Stimulated activated CD4-positive, alpha-beta T cell treated with anti-CD3 and anti-CD28 coated beads, Interleukin-15, amount 100 ng/mL, for 1 hour (primary cell): ENCODE measurements around the gene ASTE1.
"Not testable (repeated sequence)": the region's sequence is repeated elsewhere in the genome, so short reads cannot be mapped to it uniquely, and the experiment has no call there.

Source experiments
- DNase-seq, 2 donors: peaks; one replicate each; pipeline ENCODE4 v3.0.0-alpha.2; 2020; ENCODE audit warnings: low read depth in 1 of 2, low spot score in 1 of 2

The ASTE1 gene, protein sequence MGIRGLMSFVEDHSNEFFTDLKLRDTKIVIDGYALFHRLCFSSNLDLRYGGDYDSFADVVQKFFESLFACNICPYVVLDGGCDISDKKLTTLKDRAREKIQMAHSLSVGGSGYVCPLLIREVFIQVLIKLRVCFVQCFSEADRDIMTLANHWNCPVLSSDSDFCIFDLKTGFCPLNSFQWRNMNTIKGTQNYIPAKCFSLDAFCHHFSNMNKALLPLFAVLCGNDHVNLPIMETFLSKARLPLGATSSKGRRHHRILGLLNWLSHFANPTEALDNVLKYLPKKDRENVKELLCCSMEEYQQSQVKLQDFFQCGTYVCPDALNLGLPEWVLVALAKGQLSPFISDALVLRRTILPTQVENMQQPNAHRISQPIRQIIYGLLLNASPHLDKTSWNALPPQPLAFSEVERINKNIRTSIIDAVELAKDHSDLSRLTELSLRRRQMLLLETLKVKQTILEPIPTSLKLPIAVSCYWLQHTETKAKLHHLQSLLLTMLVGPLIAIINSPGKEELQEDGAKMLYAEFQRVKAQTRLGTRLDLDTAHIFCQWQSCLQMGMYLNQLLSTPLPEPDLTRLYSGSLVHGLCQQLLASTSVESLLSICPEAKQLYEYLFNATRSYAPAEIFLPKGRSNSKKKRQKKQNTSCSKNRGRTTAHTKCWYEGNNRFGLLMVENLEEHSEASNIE

DNA sequence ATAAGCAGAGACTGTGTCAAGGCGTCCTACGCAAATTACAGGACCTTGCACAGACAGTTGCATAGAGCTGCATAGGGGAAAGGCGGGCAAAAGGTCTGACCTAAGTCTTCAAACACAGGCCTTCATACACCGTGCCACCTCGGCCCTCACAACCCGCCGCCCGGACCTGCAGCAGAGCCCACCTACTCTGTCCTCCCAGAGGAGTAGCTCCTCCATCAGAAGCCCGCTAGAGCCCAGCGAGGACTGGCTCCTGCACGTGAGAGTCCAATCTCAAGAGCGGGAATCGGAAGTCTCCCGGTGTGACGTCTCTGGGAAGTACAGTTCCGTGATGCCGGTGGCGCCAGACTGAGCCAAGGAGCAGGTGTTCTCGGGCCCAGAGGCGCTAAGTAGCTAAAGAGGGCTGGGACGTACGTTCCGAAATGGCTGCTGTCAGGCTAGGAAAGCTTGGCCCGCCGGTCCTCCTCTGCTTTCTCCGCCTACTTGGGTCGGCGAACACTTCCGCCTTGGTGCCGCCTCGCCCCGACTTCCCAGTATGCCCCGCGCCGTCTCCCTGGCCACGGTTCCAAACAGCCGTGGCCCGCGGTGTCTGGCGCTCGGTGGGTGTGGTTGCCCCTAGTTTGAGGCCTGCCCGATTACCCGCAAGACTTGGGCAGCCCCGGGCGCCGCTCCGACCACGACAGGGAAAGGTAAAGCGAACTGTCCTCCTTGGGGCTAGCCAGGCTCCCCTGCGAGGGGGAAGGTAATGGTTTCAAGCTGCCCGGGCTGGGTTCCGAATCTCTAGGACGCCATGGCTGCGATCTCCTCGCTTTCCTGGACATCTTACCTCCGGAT, at the start of gene ASTE1, which contains the start of gene NEK11:
ASTE1 (minus strand) TSS at position 505 of the 831 bp plus-strand sequence. CDS start 1,519 bp downstream, outside the sequence.
NEK11 (plus strand) TSS at position 557 of the 831 bp plus-strand sequence. CDS start 2,832 bp downstream, outside the sequence.
- peak; percentile 80 to 83 for DNase-seq

DNA sequence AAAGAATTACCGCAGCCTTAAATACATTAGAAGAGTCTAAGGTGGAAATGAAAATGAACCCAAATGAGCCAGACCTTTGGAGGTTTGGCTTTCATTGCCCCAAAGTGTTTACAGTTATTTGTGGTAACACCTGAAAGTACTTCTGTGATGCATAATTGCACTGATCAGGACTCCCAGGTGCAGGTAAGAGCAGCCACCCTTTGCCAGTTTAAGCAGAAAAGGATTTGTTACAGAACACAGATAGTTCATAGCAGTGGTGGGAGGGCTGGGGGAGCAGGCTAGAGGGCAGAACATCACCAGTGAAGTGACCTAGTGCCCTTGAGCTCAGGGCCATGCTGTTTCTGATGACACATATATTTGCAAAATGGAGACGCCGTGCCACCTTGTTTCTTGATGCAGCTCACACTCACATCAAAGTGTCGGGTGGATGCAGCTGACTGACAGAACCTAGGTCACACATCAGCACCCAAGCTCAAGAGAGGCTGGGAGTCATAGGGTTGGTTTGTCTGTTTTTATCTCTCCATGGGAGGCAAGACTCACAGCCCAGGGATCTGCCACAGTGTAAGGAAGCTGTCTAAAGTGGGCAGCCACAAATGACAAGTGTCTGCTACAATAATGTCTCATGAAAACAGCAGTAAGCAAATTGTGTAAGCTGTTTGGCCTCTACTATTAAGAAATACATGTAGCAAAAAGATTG, 49.2 kb upstream of the ASTE1 start:
- no peak for DNase-seq

DNA sequence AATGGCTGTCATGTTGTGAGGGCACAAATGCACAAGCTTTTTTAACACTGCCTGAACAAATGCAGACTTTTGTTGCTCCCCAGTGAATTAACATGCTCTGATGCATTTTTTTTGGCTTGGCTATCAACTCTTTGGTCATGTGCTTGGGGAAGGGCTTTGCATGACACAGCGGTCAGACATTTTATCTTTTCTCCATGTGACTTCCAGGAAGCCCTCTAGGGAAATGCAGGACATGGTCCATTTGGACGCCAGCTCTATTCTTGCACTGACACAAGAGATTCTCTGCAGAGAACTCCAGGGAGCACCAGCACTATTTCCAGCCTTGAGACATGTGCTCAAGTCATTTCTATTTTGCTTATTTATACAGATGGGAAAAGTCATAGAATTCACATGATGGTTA, 46.2 kb upstream of the ASTE1 start:
- DNase-seq, result no peak

DNA sequence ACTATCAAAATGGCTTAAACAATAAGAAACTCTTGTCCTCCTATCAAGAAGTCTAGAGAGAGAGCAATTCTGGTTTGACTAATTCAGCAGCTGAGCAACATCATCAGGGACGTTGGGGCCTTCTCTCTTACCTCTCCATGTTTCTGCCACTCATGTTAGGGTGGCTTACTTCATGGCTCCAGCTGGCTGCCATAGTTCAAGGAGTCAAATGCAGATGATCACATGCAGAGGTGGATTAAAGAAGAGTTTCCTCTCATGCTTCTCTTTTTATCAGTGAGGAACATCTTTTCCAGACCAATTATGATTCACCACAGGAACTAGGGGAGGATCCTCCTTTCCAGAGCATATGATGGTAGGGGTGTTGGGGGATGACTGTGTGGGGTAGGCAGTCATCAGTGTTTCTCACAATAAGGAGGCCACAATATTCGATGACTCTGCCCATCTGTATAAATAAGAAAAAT, 45.5 kb upstream of the ASTE1 start:
- DNase-seq, result no peak

DNA sequence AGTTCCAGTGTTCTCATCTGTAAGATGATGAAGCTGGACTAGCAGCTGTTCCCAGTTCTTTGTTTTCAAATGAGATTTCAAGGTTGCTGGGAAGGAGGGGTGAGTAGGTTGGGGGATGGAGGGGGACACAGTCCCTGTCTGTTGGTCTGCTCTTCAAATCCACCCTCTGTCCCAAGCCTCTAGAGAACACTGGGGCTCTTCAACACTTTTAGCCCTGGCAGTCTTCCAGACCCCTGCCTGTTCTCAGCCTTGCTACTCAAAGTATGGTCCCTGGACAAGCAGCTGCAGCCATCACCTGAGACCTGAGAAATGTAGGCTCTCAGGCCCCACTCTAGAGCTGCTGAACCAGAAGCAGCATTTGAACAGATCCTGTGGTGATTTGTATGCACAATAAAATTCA, 41.4 kb upstream of the ASTE1 start:
- DNase-seq, result no peak

DNA sequence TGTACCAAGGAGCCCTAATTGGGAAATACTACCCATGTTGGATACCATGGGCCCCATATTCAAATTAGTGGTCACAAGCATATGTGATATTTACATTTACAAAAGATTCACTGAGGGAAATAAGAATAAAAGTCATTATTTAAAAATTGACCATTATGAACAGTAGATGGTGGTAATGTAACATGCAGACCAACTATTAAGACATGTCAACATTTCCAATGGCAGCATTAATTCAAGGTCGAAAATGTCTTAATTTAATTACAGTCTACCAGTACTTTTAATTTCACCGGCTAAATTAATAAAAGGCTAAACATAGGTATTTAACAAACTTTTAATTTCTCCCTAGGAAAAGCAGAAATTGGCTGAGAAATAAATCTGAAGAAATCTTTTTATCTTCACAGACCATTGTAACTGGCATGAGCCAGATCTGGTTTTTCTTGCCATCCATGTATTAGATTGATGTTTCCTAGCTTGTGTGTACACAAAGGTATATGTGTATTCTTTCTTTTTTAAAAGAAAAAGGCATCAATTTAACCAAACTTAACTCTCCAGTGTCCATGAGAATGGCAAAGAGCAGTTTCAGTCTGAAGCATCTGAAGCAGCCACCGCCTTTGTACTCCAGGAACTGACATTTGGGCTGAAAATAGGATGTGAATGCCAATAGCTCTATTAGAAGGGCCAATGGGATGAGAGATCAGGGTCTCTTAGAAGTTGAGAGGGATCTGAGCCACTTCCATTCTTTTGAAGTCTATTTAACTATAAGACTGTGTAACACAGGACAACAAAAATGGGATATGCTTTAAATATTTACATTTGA, 26.6 kb upstream of the ASTE1 start:
- no peak for DNase-seq

DNA sequence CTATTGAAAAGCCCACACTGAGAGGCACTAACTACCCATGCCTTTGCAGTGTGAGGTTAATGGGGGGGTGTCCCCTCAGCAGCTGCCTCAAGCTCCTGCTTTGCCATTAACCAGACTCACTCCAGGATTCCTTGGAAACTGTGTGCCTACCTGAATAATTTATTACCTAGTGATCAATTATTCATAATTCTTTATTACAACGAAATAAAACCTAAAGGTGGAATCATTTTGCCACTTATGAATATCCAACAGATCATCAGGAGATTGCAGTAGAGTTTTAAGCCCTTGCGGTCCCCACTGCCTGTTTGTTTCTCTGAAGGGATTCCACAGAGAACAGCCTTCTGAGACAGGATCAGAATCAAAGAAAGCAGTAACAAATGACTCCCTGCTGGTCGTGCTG, 23.4 kb upstream of the ASTE1 start:
- no peak for DNase-seq

DNA sequence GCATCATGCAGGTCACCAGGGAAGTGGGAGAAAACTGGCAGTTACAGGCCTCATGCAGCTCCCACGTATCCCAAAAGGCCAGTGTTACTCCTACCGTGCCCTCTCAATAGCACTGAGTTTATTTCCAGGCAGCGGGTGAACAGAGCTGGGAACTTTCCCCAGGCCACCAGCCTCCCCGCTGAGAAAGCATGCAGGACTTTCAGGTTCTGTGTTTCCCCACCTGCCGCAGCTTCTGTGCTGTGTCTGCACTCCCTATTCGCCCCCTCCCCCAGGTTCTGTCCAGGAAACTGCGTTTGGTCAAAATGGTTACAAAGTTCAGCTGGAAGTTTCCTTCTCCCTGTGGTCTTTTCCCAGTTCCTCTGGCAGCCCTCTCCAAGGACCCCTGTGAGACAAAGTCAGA, 21.4 kb upstream of the ASTE1 start:
- no peak for DNase-seq

DNA sequence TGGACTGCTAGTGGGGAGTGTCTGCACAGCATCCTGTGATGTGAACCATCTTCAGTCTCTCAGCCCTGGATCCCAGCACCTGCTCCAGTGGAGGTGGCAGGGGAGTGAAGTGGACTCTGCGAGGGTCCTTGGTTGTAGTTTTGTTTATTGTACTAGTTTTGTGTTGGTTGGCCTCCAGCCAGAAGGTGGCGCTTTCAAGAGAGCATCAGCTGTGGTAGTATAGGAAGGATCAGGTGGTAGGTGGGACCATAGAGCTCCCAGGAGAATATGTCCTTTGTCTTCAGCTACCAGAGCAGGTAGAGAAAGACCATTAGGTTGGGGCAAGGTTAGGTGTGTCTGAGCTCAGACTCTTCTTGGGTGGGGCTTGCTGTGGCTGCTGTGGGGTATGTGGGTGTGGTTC, 21.0 kb upstream of the ASTE1 start:
- no peak for DNase-seq

DNA sequence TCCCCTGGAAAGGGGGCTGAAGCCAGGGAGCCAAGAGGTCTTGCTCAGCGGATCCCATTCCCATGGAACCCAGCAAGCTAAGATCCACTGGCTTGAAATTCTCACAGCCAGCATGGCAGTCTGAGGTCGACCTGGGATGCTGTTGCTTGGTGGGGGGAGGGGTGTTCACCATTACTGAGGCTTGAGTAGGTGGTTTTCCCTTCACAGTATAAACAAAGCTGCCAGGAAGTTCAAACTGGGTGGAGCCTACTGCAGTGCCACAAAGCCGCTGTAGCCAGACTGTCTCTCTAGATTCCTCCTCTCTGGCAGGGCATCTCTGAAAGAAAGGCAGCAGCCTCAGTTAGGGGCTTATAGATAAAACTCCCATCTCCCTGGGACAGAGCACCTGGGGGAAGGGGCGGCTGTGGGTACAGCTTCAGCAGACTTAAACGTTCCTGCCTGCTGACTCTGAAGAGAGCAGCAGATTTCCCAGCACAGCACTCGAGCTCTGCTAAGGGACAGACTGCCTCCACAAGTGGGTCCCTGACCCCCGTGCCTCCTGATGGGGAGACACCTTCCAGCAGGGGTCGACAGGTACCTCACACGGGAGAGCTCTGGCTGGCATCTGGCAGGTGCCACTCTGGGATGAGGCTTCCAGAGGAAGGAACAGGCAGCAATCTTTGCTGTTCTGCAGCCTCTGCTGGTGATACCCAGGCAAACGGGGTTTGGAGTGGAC, 15.8 kb upstream of the ASTE1 start:
- DNase-seq, result not testable (repeated sequence)

DNA sequence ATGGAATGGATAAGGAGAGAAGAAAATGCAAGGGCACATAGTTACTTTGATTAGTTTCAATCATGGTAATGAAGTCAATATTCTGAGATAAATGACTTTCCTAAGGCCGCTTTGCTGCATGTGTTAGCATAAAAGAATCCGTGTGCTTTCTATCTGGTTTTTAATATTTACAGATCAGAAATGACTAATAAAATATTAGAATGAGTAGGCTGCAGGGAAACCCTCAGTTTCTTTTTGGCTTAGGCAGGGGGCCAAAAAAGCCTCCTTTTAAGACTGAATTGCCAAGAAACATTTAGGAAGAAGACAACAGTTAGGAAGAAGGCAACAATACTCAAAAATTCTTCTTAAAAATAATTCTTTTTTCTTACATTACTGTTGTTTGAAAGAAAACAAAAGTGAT, 11.7 kb upstream of the ASTE1 start:
- DNase-seq, result no peak

DNA sequence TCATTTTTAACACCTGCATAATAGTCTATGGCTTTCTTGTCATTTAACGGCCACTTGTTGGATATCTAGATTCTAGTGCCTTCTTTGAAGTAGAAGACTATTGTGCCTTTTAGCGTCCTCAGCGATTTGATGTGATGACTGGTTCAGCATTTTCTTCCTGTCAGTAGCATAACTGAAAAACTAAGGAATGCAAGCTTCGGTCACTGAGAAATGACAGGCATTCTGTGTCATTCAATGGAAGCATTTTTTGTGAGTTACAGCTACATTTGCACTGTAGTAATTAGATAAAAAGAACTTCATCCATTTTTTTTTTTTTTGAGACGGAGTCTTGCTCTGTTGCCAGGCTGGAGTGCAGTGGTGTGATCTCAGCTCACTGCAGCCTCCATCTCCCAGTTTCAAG, 10.4 kb upstream of the ASTE1 start:
- no peak for DNase-seq

DNA sequence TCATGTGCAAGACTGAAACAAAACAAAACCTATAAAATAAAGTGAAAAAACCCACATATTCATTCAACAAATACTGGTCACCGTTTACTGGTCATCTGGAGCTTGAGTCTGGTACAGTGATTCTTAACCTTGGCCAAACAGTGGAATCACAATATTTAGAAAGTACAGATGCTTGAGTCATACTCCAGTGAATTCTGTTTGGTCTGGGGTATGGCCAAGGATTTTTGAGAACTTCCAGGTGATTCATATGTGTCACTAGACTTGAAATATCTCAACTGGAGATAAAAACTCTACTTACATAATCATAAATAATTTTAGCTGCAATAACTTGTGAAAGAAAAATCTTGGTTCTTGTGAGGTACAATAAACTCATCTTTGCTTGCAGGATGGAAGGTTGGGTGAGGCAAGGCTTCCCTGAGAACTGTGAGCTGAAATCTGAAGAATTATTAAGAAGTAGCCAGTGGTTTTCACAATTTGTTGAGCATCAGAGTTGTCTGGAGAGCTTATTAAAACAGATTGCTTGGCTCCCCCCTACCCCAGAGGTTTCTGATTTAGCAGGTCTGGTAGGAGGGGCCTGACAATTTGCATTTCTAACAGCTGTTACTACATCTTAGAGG, 9.7 kb upstream of the ASTE1 start:
- DNase-seq, result no peak

DNA sequence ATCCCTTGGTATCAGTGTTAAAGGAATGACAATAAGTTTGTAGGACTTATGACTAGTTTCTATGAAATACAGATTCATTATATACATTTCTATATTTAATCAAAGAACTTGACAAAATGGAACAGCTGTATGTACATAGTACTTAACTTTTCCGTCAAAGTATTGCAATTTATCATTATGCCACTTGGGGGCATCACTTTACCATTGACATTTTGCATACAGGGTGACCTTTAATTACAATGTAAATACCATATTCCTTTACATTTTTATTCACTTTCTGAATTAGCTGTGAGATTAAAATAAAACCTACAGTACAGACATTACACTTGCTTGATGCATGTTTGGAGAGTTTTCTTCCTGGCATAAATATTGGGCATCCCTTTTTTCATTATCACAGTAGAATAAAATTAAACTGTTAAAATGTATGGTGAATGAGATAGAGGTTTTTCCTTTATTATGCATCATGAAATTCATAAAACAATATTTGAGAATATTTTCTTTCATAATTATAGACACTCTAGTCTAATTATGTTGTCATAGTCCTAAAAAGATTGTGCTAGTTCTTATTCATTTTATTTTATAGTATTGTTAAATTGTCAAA, 7.0 kb upstream of the ASTE1 start:
- no peak for DNase-seq

DNA sequence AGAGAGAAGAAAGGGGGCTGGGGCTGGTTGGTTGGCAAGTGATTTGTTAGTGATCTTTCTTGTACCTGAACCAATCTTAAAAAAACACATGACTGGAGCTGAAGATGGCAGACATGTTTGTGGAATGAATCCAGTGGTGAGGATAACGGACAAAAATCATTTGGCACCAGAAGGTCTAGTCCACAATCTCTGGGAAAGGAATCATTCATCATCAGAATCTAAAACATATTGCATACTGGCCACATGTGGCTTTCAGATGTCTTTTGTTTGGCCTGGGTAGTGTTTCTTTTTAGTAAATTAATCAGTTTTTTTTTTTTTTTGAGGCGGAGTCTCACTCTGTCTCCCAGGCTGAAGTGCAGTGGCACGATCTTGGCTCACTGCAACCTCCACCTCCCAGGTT, 5.0 kb upstream of the ASTE1 start:
- DNase-seq, result no peak

DNA sequence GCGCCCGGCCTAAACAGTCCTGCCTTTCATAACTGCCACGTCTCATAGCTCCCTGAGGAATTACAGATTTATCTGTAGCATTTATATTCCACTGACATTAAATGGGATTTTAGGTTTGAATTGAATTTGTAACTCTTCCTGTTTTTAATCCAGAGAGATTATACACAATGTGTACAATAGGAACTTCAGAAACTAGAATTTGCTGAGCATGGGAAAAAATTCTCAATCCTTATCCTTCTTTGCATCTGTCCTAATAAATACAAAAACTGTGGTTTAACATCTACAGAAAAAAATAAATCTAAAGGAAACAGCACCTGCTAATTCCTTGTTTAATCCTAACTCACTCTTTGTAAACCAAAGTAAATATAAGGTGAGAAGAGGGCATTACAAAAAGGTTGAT, 2.2 kb upstream of the ASTE1 start:
- no peak for DNase-seq

DNA sequence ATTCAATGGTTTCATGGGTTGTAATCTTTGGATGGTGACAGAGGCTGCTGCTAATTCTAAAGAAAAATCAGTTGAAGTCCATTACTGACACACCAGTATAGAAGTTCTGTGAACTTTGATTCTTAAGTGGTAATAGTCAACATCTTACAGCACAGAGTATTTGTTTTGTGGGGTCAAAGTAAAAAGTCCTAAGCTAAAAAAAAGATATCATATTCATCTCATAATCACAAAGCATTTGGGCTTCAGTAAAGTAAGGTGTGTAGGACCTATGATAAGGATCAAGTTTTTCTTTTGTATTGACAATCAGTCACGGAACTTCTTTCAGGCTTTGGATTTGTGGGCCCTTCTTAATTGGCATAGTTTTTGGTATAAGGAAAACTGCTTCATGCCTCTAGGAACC, 1.1 kb downstream of the ASTE1 start:
- no peak for DNase-seq

DNA sequence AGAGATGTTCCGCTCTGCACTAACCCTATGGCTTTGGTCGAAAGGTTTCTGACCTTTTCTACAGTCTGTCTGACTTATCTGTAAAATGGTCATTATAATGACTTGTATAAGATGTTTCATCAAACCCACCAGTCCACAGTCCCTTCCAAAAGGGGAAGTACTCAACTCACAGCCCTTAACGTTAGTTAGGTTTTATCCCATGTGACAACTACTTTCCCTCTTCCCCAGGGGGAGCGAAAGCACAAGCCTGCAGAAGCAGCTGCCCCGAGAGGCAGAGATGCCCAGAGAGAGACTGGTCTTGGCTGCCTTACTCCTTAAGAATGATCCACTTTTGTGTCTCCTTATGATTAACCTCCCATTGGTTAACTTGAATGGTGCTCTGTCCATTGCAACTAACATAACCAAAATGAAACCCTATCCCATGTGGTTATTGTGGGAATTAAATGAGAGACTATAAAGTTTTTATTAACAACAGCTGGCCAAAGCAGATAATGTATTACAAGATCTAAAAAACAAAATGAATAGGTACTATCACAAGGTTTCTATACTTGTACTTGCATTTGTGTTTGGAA, 6.4 kb downstream of the ASTE1 start:
- no peak for DNase-seq
